ENCODE results near the gene TP53I11.

TP53I11 gene

DNA sequence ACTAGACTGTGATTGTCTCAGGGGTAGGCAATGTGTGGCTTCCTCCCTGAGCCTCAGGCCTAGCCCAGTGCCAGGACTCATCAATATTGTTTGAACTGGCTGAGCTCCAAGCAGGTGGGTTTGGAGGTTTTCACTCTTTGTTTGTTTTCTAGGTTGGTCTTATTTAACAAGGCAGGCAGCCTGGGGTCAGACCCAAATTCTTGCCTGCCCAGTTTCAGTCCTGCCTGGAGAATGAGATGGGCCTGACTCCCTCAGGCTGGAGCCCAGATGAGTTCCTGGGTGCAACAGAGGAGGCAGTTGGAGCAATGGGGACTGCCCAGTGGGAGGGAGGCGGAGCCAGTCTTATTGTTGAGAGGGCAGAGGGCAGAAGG is 28.3 kb upstream of the TP53I11 start:
- TF ChIP-seq EZH2phosphoT487 (conservative IDR thresholded peaks at IDR 0.05; ENCODE audit: low read length), result no peak
- TF ChIP-seq, protein P1, sequence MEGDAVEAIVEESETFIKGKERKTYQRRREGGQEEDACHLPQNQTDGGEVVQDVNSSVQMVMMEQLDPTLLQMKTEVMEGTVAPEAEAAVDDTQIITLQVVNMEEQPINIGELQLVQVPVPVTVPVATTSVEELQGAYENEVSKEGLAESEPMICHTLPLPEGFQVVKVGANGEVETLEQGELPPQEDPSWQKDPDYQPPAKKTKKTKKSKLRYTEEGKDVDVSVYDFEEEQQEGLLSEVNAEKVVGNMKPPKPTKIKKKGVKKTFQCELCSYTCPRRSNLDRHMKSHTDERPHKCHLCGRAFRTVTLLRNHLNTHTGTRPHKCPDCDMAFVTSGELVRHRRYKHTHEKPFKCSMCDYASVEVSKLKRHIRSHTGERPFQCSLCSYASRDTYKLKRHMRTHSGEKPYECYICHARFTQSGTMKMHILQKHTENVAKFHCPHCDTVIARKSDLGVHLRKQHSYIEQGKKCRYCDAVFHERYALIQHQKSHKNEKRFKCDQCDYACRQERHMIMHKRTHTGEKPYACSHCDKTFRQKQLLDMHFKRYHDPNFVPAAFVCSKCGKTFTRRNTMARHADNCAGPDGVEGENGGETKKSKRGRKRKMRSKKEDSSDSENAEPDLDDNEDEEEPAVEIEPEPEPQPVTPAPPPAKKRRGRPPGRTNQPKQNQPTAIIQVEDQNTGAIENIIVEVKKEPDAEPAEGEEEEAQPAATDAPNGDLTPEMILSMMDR (IDR thresholded peaks at IDR 0.05; ENCODE audit: insufficient read depth, low read length, poor library complexity, severe bottlenecking), result no peak
- no peaks in the 10 kb centered on the region for H3K9me3 ChIP-seq (ENCODE audit: insufficient read depth, low read length)
- H4K20me1 ChIP-seq (ENCODE audit: low read depth, low read length), result no peaks in the 10 kb centered on the region
- no peak overlapping the region for H3K27ac ChIP-seq (ENCODE audit: low read depth, low read length)
- no peak overlapping the region for H3K4me3 ChIP-seq (ENCODE audit: insufficient read depth, low read length, poor library complexity, severe bottlenecking)
- no peak overlapping the region for H3K4me2 ChIP-seq (ENCODE audit: low read depth, low read length, poor library complexity, severe bottlenecking)
- no peaks in the 10 kb centered on the region for H3K9me2 ChIP-seq (replicated peaks; ENCODE audit: insufficient read depth, low read length)
- no peak overlapping the region for H3K9ac ChIP-seq (ENCODE audit: low read length)
- no peaks in the 10 kb centered on the region for H3K27me3 ChIP-seq (ENCODE audit: low read length)
- no peaks in the 10 kb centered on the region for H3K79me2 ChIP-seq (ENCODE audit: insufficient read depth, low read length)
- no peaks in the 10 kb centered on the region for H3F3A ChIP-seq (ENCODE audit: insufficient read depth)
- H3K36me3 ChIP-seq (ENCODE audit: low read length), result no peaks in the 10 kb centered on the region
- no peak overlapping the region for H2AFZ ChIP-seq (ENCODE audit: low read depth, low read length, severe bottlenecking)

GRCh38 chr11:44978274-44978960 is 27.7 kb upstream of the TP53I11 start:
- Histone ChIP-seq H3K9me3 (ENCODE audit: insufficient read depth, low read length) (no peaks in the 10 kb centered on the region), H3K4me2 (ENCODE audit: low read depth, low read length, poor library complexity, severe bottlenecking) (no peak overlapping the region), H2AFZ (ENCODE audit: low read depth, low read length, severe bottlenecking) (no peak overlapping the region), H4K20me1 (ENCODE audit: low read depth, low read length) (no peaks in the 10 kb centered on the region), H3K27ac (ENCODE audit: low read depth, low read length) (no peak overlapping the region), H3K27me3 (ENCODE audit: low read length) (no peaks in the 10 kb centered on the region), H3K9me2 (replicated peaks; ENCODE audit: insufficient read depth, low read length) (no peaks in the 10 kb centered on the region), H3K36me3 (ENCODE audit: low read length) (no peaks in the 10 kb centered on the region), H3K9ac (ENCODE audit: low read length) (no peak overlapping the region), H3F3A (ENCODE audit: insufficient read depth) (no peaks in the 10 kb centered on the region), H3K4me3 (ENCODE audit: insufficient read depth, low read length, poor library complexity, severe bottlenecking) (no peak overlapping the region), H3K79me2 (ENCODE audit: insufficient read depth, low read length) (no peaks in the 10 kb centered on the region)
- no peak for TF ChIP-seq EZH2phosphoT487 (conservative IDR thresholded peaks at IDR 0.05; ENCODE audit: low read length)
- TF ChIP-seq, protein P1 (IDR thresholded peaks at IDR 0.05; ENCODE audit: insufficient read depth, low read length, poor library complexity, severe bottlenecking), result no peak

DNA sequence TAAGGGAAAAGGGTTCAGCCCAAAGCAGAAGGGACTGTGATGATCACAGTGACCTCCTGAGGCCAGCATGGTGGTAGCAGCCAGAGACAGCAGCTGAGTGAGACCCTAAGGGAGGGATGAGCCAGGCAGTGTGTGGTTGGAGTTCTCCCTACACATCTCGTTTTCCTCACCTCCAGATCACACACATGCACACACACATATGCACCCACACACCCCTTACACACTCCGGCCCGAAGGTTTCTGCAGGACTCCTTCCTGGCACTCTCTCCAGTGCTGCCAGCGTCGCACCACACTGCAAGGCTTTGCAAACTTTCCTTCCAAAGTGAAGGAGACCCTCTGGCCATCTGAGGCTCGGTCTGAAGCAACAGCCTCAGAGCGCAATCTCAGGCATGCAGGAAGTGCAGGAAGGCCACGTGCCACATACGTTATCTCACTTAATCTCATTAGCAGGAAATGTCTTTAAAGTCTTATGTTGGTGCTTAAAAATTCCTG is 26.9 kb upstream of the TP53I11 start:
- Histone ChIP-seq H3K36me3 (ENCODE audit: low read length) (no peaks in the 10 kb centered on the region), H3K9ac (ENCODE audit: low read length) (no peak overlapping the region), H4K20me1 (ENCODE audit: low read depth, low read length) (no peaks in the 10 kb centered on the region), H3K79me2 (ENCODE audit: insufficient read depth, low read length) (no peaks in the 10 kb centered on the region), H3K4me2 (ENCODE audit: low read depth, low read length, poor library complexity, severe bottlenecking) (no peak overlapping the region), H2AFZ (ENCODE audit: low read depth, low read length, severe bottlenecking) (no peak overlapping the region), H3K9me2 (replicated peaks; ENCODE audit: insufficient read depth, low read length) (no peaks in the 10 kb centered on the region), H3K9me3 (ENCODE audit: insufficient read depth, low read length) (no peaks in the 10 kb centered on the region), H3F3A (ENCODE audit: insufficient read depth) (no peaks in the 10 kb centered on the region), H3K27me3 (ENCODE audit: low read length) (no peaks in the 10 kb centered on the region), H3K27ac (ENCODE audit: low read depth, low read length) (no peak overlapping the region), H3K4me3 (ENCODE audit: insufficient read depth, low read length, poor library complexity, severe bottlenecking) (no peak overlapping the region)
- no peak for TF ChIP-seq EZH2phosphoT487 (conservative IDR thresholded peaks at IDR 0.05; ENCODE audit: low read length)
- TF ChIP-seq, protein P1 (IDR thresholded peaks at IDR 0.05; ENCODE audit: insufficient read depth, low read length, poor library complexity, severe bottlenecking), result no peak
